IPS DF 4.7 (cell line): ENCODE measurements around the gene CHFR.
"Not testable (repeated sequence)": the region's sequence is repeated elsewhere in the genome, so short reads cannot be mapped to it uniquely, and the experiment has no call there.

Experiments used
- DNase-seq: peaks from one replicate; pipeline ENCODE4 v3.0.0-alpha.2; 2013; ENCODE audit warnings: low spot score; ENCODE audit errors: extremely low read depth

CHFR gene, protein sequence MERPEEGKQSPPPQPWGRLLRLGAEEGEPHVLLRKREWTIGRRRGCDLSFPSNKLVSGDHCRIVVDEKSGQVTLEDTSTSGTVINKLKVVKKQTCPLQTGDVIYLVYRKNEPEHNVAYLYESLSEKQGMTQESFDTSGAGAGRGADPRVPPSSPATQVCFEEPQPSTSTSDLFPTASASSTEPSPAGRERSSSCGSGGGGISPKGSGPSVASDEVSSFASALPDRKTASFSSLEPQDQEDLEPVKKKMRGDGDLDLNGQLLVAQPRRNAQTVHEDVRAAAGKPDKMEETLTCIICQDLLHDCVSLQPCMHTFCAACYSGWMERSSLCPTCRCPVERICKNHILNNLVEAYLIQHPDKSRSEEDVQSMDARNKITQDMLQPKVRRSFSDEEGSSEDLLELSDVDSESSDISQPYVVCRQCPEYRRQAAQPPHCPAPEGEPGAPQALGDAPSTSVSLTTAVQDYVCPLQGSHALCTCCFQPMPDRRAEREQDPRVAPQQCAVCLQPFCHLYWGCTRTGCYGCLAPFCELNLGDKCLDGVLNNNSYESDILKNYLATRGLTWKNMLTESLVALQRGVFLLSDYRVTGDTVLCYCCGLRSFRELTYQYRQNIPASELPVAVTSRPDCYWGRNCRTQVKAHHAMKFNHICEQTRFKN

DNA sequence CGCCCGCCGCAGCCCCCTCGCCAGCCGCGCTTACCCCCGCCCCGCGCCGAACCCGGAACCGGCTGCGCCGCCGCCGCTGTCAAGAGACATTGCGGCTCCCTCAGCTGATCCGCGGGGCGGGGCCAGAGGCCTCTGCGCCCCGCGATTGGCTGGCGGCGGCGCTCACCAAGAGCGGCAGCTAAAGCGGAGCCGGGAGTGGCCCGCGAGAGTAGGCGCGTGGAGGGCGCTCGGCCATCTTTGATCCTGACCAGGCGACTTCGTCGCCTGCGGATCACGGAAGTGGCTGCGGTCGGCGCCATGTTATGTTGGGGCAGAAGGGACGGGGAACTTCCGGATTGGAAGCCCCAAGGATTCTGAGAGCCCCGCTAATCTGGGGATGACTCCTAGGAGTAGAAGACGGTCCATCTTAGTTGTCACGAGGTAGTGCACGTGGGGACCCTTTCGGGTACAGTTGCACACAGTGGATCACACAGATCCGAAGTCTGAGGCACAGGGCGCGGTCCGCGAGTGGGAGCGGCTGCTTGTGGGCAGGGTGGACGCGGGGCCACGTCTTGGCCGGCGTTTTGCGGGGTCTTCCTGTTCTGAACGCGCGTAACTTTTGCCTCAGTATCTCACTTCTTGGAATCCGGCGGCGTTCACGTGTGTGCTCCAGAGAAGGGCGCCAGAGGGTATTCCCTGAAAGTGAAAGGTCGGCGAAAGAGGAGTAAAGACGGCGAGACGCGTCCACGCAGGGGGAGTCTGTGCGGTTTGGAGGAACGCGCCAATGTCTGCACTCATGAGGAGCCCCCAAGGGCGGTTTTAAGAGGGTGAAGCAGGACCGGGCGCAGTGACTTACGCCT, at the start of gene CHFR:
TSS of gene CHFR (minus strand) at position 93 of the 839 bp plus-strand sequence. CDS start 277 bp downstream, outside the sequence.
- DNase-seq: peak; percentile 92

DNA sequence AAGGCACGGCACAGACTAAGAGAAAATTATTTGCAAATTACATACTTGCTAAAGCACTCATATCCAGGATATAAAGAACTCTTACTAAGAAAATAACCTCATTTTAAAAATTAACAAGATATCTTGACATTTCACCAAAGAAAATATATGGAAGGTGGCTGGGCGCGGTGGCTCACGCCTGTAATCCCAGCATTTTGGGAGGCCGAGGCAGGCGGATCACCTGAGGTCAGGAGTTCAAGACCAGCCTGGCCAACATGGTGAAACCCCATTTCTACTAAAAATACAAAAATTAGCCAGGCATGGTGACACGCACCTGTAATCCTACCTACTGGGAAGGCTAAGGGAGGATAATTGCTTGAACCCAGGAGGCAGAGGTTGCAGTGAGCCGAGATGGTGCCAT, 49.5 kb upstream of the CHFR start:
- not testable (repeated sequence) for DNase-seq

DNA sequence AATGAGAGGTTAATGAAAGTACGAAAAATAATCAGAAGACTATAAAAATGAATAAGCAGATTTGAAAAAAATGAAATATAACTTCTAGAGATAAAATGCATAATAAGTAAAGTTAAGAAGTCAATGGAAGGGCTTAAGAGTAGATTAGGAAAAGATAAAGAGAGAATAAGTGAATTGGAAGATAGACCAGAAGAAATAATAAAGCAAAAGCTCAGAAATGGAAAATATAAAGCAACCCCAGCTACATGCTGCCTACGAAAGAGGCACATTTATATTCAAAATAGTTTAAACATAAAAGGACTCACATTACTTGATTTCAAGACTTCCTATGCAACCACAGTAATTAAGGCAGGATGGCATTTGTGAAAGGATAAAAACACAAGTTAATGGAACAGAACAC, 48.8 kb upstream of the CHFR start:
- no peak for DNase-seq

DNA sequence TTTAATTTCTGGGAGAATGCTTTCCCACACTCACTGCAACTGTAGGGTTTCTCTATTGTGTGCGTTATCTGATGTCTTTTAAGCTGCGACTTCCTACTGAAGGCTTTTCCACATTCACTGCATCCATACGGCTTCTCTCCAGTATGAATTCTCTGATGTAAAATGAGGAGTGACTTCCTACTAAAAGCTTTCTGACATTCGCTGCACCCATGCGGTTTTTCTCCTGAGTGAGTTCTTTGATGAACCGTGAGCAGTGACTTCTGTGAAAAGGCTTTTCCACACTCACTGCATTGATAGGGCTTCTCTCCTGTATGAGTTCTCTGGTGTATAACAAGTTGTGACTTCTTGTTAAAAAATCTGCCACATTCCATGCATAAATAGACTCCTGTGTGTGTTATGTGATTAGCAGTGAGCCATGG, 39.0 kb upstream of the CHFR start:
- DNase-seq: no peak

DNA sequence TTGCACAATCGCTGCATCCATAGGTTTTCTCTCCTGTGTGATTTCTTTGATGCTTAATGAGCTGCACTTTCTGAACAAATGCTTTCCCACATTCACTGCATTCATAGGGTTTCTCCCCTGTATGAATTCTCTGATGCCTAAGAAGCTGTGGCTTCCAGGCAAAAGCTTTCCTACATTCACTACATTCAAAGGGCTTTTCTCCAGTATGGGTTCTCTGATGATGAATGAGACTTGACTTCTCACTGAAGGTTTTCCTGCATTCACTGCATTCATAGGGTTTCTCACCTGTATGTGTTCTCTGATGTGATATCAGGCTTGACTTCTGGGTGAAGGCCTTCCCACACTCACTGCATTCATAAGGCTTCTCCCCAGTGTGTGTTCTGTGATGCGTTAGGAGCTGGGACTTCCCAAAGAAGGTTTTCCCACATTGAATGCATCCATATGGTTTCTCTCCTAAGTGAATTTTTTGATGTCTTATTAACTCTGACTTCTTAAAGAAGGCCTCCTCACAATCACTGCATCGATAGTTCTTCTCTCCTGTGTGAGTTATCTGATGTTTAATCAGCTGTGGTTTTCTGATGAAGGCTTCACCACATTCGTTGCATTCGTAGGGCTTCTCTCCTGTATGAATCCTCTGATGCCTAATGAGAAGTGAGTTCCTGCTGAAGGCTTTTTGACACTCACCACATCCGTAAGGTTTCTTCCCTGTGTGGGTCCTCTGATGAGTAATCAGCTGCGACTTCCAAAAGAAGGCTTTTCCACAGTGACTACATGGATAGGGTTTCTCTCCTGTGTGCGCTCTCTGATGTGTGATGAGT, 38.4 kb upstream of the CHFR start:
- no peak for DNase-seq

DNA sequence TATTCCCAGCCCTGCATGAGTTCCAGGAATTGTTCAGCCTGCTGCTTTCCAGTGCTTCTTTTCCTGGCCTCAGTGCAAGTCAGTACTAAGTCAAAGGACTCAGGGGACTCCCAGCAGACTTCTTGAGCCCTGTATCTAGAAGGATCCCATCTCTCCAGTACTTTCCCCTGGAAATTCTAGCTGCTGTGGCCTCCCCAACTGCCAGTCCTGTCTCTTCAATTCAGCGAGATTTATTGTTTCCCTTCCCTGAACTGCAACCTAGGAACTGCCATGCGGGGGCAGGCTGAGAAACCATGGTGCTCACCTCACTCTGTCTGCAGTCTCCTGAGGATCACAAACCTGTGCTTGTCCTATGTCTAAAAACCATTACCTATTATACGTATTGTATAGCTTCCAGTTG, 37.0 kb upstream of the CHFR start:
- no peak for DNase-seq

DNA sequence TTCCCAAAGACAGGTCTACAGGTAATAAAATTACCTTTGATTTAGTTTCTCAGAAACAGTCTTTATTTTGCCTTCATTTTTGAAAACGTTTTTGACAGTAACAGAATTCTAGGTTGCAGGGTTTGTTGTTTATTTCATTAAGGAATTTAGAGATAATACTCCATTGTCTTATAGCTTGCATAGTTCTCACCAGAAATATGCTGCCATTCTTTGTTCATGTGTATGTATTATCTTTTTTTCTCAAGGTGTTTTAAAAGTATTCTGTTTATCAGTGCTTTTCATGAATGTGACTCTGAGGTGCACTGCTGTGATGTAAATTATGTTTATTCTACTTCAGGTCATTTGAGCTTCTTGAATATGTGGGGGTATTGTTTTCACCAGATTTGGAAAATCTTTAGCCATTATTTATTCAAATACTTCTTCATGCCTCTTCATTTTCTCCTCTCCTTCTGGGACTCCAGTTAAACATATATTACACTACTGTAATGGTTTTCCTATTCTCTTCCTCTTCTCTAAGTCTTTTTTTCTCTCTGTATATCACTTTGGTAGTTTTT, 36.0 kb upstream of the CHFR start:
- DNase-seq: no peak

DNA sequence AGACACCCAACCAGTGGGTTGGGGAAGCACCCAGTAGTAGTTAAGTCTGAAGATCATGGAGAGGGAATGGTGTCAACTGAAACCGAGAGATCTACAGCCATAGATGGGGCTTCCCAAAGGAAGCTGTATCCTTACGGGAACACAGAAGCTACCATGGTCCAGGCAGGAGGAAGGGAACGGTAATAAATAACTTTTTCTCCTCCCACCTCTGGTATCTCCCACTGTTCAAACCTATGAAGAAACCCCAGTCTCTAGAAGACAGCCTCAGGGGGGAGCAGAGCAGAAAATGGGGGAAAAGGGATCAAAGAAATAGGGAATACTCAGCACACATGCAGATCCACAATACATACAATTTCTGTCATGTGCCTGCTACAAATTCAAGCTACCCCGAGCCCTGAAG, 35.3 kb upstream of the CHFR start:
- no peak for DNase-seq

DNA sequence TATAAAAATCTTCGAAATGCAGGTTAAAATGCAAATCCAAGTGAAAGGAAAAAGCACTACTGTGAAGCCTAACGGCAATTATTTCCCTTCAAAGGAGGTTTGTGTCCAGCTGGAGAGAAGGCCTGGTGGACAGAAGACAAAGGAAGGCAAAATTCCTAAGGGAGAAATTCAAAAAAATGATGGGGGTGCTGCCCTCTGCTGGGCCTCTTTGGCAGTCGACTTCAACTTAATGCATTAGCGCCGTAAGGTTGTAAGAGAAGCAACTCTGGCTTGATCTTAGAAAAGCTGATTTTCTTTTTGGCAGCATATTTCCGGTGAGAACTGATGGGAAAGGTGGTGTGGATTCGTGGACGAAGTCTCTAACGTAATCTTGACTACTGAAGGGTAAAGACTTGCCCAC, 34.3 kb upstream of the CHFR start:
- no peak for DNase-seq

DNA sequence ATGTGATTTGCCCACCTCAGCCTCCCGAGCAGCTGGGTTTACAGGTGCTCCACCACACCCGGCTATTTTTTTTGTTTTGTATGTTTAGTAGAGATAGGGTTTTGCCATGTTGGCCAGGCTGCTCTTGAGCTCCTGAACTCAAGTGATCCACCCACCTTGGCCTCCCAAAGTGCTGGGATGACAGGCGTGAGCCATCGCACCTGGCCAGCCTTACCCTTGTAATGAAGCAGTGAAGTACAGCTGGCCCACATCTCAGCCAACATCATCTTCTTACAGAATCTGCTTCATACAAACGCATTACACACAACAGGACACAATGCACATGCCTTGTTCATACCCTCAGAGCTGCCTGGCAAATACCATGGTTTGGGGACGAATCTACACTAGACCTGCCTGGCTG, 31.3 kb upstream of the CHFR start:
- no peak for DNase-seq

DNA sequence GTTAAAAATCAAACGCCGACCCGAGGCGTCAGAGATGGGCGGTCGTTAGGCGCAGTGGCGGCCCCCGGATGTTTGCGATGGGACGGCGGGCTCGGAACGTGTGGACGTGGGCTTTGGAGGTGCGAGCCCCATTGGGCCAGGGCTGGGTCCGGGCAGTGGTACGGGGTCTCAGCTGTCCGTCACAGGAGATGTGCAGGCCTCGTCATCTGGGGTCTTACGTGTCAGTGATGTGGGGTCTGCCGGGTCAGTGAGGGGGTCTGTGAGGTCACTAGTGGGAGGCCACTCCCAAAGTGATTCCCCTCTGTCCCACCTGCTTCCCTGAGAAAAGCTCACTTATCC, 21.6 kb upstream of the CHFR start:
- no peak for DNase-seq

DNA sequence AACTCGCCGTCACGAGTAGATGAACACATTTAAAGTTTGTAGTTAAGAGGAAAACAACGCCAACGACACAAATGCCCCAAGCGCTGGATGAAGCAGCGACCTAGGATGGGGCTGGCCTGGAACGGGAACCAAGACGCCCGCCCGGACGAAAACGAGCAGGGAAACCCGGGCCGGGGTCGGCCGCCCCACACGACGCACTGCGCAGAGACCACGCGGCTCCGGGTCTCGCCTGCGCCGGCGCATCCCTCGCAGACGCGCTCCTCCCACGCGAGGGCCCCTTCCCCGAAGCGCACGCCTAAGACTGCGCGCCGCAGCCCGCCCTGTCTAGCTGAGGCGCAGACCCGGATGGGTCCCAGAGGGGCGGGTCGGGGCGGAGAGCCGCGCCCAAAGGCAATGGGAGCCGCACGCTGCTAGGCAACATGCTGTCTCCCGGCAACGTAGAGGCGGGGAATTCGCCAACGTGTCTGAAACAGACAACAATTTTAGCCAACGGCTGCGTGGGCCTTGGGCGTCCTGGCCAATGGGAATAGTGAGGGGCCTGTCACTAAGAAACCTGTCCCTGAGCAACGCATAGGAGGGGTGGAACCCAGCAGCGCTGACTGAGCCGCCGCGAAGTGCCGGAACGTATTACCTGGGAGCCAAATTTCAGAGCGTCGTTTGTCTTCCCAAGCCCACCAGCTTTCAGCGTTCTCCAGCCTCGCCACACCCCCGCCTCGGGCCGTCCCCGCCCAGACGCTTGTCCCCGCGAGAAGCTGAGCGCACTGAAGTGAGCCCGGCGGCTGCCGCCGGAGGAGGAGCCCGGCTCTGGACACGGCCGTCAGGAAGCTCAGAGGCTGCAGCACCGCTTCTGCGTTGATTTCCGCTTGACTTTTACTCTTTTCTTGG, 21.0 kb upstream of the CHFR start:
- DNase-seq: peak; percentile 98

DNA sequence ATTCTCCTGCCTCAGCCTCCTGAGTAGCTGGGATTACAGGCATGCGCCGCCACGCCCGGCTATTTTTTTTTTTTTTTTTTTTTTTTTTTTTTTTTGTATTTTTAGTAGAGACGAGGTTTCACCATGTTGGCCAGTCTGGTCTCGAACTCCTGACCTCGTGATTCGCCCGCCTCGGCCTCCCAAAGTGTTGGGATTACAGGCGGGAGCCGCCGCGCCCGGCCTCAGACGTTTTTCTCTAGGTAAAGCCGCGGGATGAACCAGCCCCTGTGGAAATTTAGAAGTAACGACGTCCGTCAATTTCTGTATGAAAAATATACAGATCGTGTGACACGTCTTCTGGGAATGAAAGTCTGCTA, 20.4 kb upstream of the CHFR start:
- not testable (repeated sequence) for DNase-seq

DNA sequence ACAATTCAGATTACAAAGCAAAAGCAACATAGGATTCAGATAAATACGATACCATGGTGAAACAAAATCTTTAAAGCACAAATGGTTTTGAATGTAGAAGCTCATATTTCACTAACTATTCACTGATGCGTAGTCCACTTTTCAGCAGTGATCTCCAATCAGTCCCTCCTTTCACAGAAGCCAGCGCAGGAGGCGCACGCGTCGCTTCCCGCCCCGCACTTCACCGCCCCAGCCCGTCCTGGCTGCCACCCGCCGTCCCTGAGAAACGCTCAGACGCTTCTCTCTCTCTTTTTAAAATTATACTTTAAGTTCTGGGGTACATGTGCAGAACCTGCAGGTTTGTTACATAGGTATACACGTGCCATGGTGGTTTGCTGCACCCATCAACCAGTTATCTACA, 19.8 kb upstream of the CHFR start:
- no peak for DNase-seq

DNA sequence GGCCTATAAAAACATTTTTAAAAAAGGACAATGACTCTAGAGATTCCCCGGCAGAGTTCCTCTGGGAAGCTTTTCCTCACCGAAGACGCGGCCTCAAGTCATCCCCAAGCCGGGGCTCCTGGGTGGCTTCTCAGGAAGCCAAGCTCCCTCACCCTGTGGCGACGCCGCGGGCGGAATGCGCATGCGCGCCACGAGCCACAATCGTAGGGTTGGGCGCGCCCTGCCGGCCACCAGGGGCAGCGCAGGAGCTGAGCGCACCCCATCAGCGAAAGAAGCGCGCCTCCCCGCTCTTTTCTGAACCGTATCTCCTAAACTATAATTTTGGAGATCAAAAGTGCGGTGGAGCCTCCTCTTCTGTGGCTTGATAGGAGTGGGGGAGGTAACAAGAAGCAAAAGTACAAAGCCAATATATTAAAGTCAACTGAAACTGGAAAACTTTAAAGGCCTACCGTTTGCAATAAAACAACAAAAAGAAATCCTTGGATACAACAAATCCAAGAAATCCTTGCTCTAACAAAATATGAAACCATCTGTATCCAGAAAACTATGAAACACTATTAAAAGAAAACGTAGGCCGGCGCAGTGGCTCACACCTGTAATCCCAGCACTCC, 17.4 kb upstream of the CHFR start:
- no peak for DNase-seq

DNA sequence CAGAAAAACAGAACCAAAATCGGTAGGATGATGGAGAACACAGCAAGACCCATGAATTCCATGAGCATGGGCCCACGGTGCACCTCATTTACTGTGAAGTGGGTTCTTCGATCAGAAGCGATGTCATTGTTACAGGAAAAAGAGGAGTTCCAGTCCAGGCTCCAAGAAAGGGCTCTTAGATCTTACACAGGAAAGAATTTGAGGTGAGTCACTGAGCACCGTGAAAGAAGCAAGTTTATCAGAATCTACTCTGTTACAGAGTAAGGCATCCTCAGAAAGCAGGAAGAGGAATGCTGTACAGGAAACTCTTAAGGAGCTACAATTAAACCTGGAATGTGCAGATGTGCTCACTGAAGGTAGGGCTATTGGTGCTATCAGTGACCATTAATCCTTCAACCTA, 11.6 kb upstream of the CHFR start:
- DNase-seq: no peak

DNA sequence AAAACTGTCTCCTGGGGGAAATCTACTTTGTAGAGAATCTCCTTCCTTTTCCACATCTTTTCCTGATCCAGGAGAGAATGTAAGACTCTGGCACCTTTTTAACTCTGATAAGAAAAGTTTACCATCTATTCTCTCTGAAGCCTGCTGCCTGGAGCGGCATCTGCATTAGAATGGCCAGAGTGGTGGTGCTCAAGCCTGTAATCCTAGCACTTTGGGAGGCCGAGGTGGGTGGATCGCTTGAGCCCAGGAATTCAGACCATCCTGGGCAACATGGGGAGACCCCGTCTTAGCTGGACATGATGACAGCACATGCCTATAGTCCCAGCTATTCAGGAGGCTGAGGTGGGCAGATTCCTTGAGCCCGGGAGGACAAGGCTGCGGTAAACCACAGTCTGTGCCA, 1.4 kb upstream of the CHFR start:
- DNase-seq: no peak

DNA sequence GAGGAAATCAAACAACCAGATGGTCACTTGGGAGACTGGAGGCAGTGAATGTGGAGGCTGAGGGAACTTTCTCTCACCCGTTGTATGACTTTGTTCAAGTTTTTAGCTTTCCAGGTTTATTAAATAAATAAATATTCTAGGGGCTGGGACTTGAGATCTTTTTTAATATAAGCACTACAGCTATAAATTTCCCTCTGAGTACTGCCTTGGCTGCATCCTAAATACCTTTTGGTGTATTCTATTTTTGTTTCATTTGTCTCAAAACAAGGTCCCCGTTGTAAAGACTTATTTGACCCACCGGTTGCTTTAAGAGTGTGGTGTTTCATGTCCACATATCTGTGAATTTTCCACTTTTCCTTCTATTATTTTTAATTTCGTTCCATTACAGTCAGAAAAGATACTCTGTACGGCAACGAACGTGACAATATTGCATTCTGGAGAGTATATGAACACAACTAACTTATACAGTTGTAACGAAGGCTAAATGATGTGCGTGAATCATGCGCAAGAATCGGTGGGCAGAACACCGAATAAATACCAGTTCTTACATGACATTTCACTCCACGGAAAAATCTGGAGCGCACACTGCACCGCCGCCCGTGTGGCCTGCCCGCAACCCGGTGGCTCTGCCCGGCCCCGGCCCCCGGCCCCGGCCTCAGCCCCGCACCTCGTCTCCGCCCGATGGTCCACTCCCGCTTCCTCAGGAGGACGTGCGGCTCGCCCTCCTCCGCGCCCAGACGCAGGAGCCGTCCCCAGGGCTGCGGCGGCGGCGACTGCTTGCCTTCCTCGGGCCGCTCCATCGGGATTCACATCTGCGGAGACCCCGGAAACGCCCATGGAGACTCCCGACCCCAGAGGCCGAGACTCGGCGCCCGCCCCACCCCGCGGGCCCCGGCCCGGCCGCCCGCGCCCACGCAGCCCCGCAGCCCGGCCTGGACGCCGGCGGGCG, 602 bp downstream of the CHFR start:
- no peak for DNase-seq

DNA sequence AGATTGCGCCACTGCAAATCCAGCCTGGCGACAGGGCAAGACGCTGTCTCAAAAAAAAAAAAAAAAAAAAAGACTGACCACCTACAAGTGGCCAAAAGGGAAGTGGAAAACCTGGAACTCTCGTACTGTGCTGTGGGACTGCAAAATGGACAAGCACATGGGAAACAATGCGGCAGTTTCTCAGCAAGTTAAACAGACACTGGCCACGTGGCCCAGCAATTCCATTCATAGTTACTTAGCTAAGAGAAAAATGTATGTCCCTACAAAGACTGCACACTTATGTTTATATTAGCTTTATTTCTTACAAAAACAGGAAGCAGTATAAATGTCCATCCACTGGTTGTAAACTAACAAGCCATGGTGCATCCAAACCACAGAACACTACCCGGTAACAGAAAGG, 5.6 kb downstream of the CHFR start:
- no peak for DNase-seq
